ENCODE measurements around the gene NIPBL. TPM values are rescaled to one million over a fixed set of nuclear protein-coding genes. Genes with fewer than 3 reads are reported as not detected.
"Not testable (repeated sequence)": the region's sequence is repeated elsewhere in the genome, so short reads cannot be mapped to it uniquely, and the experiment has no call there.

The NIPBL gene
- total RNA-seq, 2 experiments from 2014 or later: 108 to 120 TPM

GRCh38 chr5:37090781-37091180 lies 214.2 kb downstream of the NIPBL start:
- Histone ChIP-seq H3K4me3 (ENCODE audit: low read length) (no peak overlapping the region), H3K36me3 (ENCODE audit: insufficient read depth, low read length) (no peaks in the 10 kb centered on the region), H3K4me1 (ENCODE audit: insufficient read depth, low read length) (no peaks in the 10 kb centered on the region), H3K9me3 (ENCODE audit: control insufficient read depth in 1 of 2, insufficient read depth in 1 of 2, low read length in 2 of 2) (no peaks in the 10 kb centered on the region), H3K27me3 (ENCODE audit: control insufficient read depth in 1 of 2, insufficient read depth in 2 of 2, low read length in 2 of 2) (no peaks in the 10 kb centered on the region), H3K27ac (ENCODE audit: low read depth in 1 of 2, low read length in 2 of 2) (no peak overlapping the region)
- intact Hi-C loops (cut with DNase I, micrococcal nuclease): no loop called here
- ATAC-seq (ENCODE audit: poor library complexity): no peak
- CTCF ChIA-PET: no interaction called here
- no peaks in the 10 kb centered on the region for H3K27me3 Mint-ChIP-seq
- H3K4me1 Mint-ChIP-seq (ENCODE audit: low read depth): no peaks in the 10 kb centered on the region
- H3K9me3 Mint-ChIP-seq: no peaks in the 10 kb centered on the region
- POLR2A ChIA-PET: no interaction called here
- DNase-seq: no peak
- TF ChIP-seq, protein P1, sequence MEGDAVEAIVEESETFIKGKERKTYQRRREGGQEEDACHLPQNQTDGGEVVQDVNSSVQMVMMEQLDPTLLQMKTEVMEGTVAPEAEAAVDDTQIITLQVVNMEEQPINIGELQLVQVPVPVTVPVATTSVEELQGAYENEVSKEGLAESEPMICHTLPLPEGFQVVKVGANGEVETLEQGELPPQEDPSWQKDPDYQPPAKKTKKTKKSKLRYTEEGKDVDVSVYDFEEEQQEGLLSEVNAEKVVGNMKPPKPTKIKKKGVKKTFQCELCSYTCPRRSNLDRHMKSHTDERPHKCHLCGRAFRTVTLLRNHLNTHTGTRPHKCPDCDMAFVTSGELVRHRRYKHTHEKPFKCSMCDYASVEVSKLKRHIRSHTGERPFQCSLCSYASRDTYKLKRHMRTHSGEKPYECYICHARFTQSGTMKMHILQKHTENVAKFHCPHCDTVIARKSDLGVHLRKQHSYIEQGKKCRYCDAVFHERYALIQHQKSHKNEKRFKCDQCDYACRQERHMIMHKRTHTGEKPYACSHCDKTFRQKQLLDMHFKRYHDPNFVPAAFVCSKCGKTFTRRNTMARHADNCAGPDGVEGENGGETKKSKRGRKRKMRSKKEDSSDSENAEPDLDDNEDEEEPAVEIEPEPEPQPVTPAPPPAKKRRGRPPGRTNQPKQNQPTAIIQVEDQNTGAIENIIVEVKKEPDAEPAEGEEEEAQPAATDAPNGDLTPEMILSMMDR (IDR thresholded peaks at IDR 0.05): no peak
- H3K27ac Mint-ChIP-seq: no peak overlapping the region
- H3K4me3 Mint-ChIP-seq: no peak overlapping the region
- peaks cover 34% of the 10 kb centered on the region for H3K36me3 Mint-ChIP-seq (ENCODE audit: low read depth)

- H3K27ac ChIP-seq (ENCODE audit: low read depth in 1 of 2, low read length in 2 of 2): not testable (repeated sequence)
Measured at GRCh38 chr5:37093795-37094194, 217.2 kb downstream of the NIPBL start.

GRCh38 chr5:37099267-37099666 lies 222.7 kb downstream of the NIPBL start:
- H3K4me3 Mint-ChIP-seq; DNase-seq; H3K27me3 ChIP-seq (ENCODE audit: control insufficient read depth in 1 of 2, insufficient read depth in 2 of 2, low read length in 2 of 2); H3K27ac ChIP-seq (ENCODE audit: low read depth in 1 of 2, low read length in 2 of 2); ATAC-seq (ENCODE audit: poor library complexity); intact Hi-C loops (cut with DNase I, micrococcal nuclease); H3K36me3 ChIP-seq (ENCODE audit: insufficient read depth, low read length); H3K27me3 Mint-ChIP-seq; H3K9me3 ChIP-seq (ENCODE audit: control insufficient read depth in 1 of 2, insufficient read depth in 1 of 2, low read length in 2 of 2); H3K4me1 ChIP-seq (ENCODE audit: insufficient read depth, low read length); H3K4me3 ChIP-seq (ENCODE audit: low read length); H3K27ac Mint-ChIP-seq; POLR2A ChIA-PET: not testable (repeated sequence)
- peaks cover 11% of the 10 kb centered on the region for H3K4me1 Mint-ChIP-seq (ENCODE audit: low read depth)
- peaks cover 32% of the 10 kb centered on the region for H3K9me3 Mint-ChIP-seq
- CTCF ChIA-PET: interaction anchor here (0.6 kb wide), 1 partner anchor 49 kb away, joined by 3 read pairs; no protein-coding TSS in a partner anchor
- H3K36me3 Mint-ChIP-seq (ENCODE audit: low read depth): peaks cover 81% of the 10 kb centered on the region

More at GRCh38 chr5:37093795-37094194, 217.2 kb downstream of the NIPBL start:
- H3K27me3 ChIP-seq (ENCODE audit: control insufficient read depth in 1 of 2, insufficient read depth in 2 of 2, low read length in 2 of 2); ATAC-seq (ENCODE audit: poor library complexity); H3K4me3 ChIP-seq (ENCODE audit: low read length); DNase-seq; H3K9me3 Mint-ChIP-seq; POLR2A ChIA-PET; intact Hi-C loops (cut with DNase I, micrococcal nuclease); H3K4me3 Mint-ChIP-seq; H3K4me1 Mint-ChIP-seq (ENCODE audit: low read depth); H3K9me3 ChIP-seq (ENCODE audit: control insufficient read depth in 1 of 2, insufficient read depth in 1 of 2, low read length in 2 of 2); CTCF ChIA-PET; H3K27ac Mint-ChIP-seq; H3K36me3 ChIP-seq (ENCODE audit: insufficient read depth, low read length); H3K4me1 ChIP-seq (ENCODE audit: insufficient read depth, low read length); H3K27me3 Mint-ChIP-seq: not testable (repeated sequence)
- H3K36me3 Mint-ChIP-seq (ENCODE audit: low read depth): peaks cover 49% of the 10 kb centered on the region

- ChIA-PET POLR2A (no interaction called here), CTCF (no interaction called here)
- ATAC-seq (ENCODE audit: poor library complexity) (no peak), DNase-seq (no peak)
- intact Hi-C loops (cut with DNase I, micrococcal nuclease): no loop called here
- Mint-ChIP-seq H3K36me3 (ENCODE audit: low read depth) (peaks cover 82% of the 10 kb centered on the region), H3K9me3 (peaks cover 24% of the 10 kb centered on the region), H3K27ac (no peak overlapping the region), H3K4me1 (ENCODE audit: low read depth) (peaks cover 11% of the 10 kb centered on the region), H3K4me3 (no peak overlapping the region), H3K27me3 (no peaks in the 10 kb centered on the region)
- Histone ChIP-seq H3K4me1 (ENCODE audit: insufficient read depth, low read length) (no peaks in the 10 kb centered on the region), H3K9me3 (ENCODE audit: control insufficient read depth in 1 of 2, insufficient read depth in 1 of 2, low read length in 2 of 2) (peaks cover 4 to 8% of the 10 kb centered on the region in 2 experiments), H3K27me3 (ENCODE audit: control insufficient read depth in 1 of 2, insufficient read depth in 2 of 2, low read length in 2 of 2) (no peaks in the 10 kb centered on the region), H3K27ac (ENCODE audit: low read depth in 1 of 2, low read length in 2 of 2) (no peak overlapping the region), H3K4me3 (ENCODE audit: low read length) (no peak overlapping the region), H3K36me3 (ENCODE audit: insufficient read depth, low read length) (no peaks in the 10 kb centered on the region)
- TF ChIP-seq, protein P1 (IDR thresholded peaks at IDR 0.05): no peak
Measured at GRCh38 chr5:37103302-37103701, 226.7 kb downstream of the NIPBL start.
